HG03095 (cell line): Measurements from ENCODE around the gene ISX.

Experiments
- ATAC-seq: cut with Tn5 transposase; IDR thresholded peaks from one replicate; pipeline ENCODE4 v1.9.1; 2021; ENCODE audit warnings: moderate library complexity; ENCODE audit not compliant: unreplicated experiment

Gene ISX

GRCh38 chr22:35051791-35052190, 14.2 kb upstream of the ISX start:
- ATAC-seq: no peak

- no peak for ATAC-seq
Observed at GRCh38 chr22:35053060-35053835, 12.7 kb upstream of the ISX start.

GRCh38 chr22:35054064-35054463, 11.9 kb upstream of the ISX start:
- no peak for ATAC-seq

GRCh38 chr22:35056486-35056885, 9.5 kb upstream of the ISX start:
- no peak for ATAC-seq

- no peak for ATAC-seq
Observed at GRCh38 chr22:35057155-35057554, 8.8 kb upstream of the ISX start.

- no peak for ATAC-seq
Observed at GRCh38 chr22:35059632-35060031, 6.3 kb upstream of the ISX start.

GRCh38 chr22:35064664-35065063, 1.3 kb upstream of the ISX start:
- ATAC-seq: no peak

- no peak for ATAC-seq
Observed at GRCh38 chr22:35065183-35065582, 775 bp upstream of the ISX start.

GRCh38 chr22:35066768-35067167, 810 bp downstream of the ISX start:
- ATAC-seq: no peak

GRCh38 chr22:35069541-35069940, 3.6 kb downstream of the ISX start:
- ATAC-seq: no peak

- no peak for ATAC-seq
Observed at GRCh38 chr22:35070451-35071093, 4.6 kb downstream of the ISX start.

GRCh38 chr22:35071784-35072183, 5.8 kb downstream of the ISX start:
- no peak for ATAC-seq

GRCh38 chr22:35072925-35073324, 7.0 kb downstream of the ISX start:
- ATAC-seq: no peak

GRCh38 chr22:35074583-35074982, 8.6 kb downstream of the ISX start:
- ATAC-seq: no peak

GRCh38 chr22:35076630-35077029, 10.7 kb downstream of the ISX start:
- ATAC-seq: no peak

- no peak for ATAC-seq
Observed at GRCh38 chr22:35085621-35086020, 19.7 kb downstream of the ISX start.

GRCh38 chr22:35089139-35089538, 23.2 kb downstream of the ISX start:
- ATAC-seq: no peak

- ATAC-seq: no peak
Observed at GRCh38 chr22:35092406-35092805, 26.4 kb downstream of the ISX start.

GRCh38 chr22:35098921-35099320, 33.0 kb downstream of the ISX start:
- ATAC-seq: no peak

- no peak for ATAC-seq
Observed at GRCh38 chr22:35099883-35100282, 33.9 kb downstream of the ISX start.

- ATAC-seq: no peak
Observed at GRCh38 chr22:35102663-35103062, 36.7 kb downstream of the ISX start.

GRCh38 chr22:35103761-35104160, 37.8 kb downstream of the ISX start:
- no peak for ATAC-seq

- no peak for ATAC-seq
Observed at GRCh38 chr22:35104491-35104890, 38.5 kb downstream of the ISX start.
